ENCODE measurements around the gene TXNDC8.
"Not testable (repeated sequence)": the region's sequence is repeated elsewhere in the genome, so short reads cannot be mapped to it uniquely, and the experiment has no call there.

The TXNDC8 gene

DNA sequence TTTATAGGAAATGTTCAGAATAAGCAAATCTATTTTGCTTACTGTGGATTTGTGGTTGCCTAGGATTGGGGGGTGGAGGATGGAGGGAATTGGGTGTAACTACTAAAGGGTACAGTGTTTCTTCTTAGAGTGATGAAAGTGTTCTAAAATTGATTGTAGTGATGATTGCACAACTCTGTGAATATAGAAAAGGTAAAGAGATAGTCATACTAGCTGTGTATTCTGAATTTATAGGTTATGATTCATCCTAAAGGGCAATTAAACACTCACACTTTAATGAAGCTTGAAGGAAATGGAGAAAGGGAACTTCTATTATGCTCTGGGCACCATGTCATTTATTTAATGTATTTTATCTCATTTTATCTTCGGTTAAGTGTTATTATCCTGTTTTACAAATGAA, 9.9 kb downstream of the TXNDC8 start:
- no peak for DNase-seq (ENCODE audit: low read depth)

DNA sequence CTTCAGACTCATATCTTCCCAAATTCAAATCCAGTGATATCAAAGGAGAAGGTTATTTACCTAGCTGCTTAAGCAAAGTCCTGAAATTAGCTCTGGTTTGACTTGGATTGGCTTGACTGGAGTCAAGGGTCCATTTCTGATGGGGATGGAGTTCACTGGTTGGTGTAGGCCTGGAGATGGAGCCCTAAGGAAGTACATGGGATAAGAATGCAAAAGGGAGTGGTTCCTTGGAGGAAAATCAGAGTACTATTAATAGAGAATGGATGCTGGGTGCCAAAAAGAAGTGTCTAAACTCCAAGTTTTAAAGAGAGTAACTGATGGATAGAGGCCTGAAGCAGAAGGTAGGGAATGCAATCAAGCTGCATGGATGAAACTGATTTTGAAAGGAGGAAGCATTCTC, 13.8 kb downstream of the TXNDC8 start:
- DNase-seq (ENCODE audit: low read depth) = no peak

- no peak for DNase-seq (ENCODE audit: low read depth)
These were observed 16.8 kb downstream of the TXNDC8 start for GRCh38 chr9:110320651-110321445.

GRCh38 chr9:110319781-110320492, 17.7 kb downstream of the TXNDC8 start:
- DNase-seq (ENCODE audit: low read depth) = no peak

GRCh38 chr9:110317911-110318310, 19.8 kb downstream of the TXNDC8 start:
- DNase-seq (ENCODE audit: low read depth) = no peak

GRCh38 chr9:110316261-110317075, 21.2 kb downstream of the TXNDC8 start:
- no peak for DNase-seq (ENCODE audit: low read depth)

- DNase-seq (ENCODE audit: low read depth) = not testable (repeated sequence)
These were observed 25.7 kb downstream of the TXNDC8 start for GRCh38 chr9:110311978-110312377.

GRCh38 chr9:110309681-110310080, 28.0 kb downstream of the TXNDC8 start:
- DNase-seq (ENCODE audit: low read depth) = no peak

DNA sequence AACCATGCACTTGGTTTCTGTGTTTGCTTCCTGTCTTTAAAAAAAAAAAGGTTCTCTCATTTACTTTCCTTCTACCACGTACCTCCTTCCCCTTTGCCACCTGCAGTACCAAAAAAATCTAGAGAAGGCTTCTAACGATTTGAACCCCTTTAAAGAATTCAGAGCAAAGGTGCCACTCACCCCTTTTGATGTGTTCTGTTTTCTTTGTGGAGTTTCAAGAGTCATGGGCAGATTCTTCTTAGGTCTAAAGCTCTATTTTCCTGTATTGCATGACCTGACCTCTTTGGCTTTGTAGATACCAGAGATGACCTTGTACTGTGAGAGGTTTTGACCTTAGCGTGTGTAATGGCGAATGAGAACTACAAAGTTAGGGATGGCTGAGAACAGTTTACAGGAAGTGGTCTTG, 29.0 kb downstream of the TXNDC8 start:
- no peak for DNase-seq (ENCODE audit: low read depth)

GRCh38 chr9:110307191-110307590, 30.5 kb downstream of the TXNDC8 start:
- DNase-seq (ENCODE audit: low read depth) = no peak

DNA sequence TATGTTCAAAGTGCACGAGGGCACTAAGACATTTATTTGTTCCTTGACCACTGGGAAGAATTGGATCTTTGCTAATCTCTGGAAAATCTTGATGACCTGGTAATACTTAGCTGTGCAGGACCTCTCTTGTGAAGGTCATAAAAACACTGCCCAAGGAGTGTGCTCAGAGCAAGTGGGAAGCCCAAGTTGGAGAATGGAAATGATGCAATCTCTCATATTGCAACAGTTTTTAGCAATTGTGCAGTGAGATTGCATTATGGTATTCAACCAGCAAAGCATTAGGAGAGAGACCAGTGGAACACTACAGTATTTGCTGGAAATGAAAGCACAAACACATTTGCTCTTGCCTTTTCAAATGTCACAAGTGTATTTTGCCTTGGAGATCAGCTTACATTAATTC, 34.5 kb downstream of the TXNDC8 start:
- peak; percentile 25 for DNase-seq (ENCODE audit: low read depth)

DNA sequence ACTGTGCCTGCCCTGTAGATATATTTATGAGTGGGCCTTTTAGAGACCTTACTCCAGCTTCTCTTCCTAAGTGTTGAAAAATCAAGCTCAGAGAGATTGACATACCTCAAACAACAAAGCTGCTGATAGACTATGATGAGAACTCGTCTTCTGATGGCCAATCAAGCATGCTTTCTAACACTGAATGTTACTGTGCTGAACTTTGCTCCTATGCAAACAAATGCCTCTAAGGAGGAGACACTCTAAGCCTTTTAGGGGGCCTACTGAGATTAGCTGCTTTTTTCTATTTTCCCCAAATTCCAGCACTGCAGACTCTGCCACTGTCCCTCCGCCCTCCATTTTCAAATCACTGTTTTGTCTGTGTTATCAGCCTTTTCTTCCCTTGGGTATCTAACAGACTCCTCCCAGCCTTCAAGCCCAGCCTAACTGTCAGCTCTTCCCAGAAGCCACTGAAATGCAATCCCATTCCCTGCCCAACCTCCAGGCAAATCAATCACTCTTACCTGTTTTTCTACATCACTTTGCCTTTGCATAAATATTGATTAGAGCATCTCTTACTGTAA, 39.5 kb downstream of the TXNDC8 start:
- no peak for DNase-seq (ENCODE audit: low read depth)

GRCh38 chr9:110293248-110293647, 44.4 kb downstream of the TXNDC8 start:
- DNase-seq (ENCODE audit: low read depth) = no peak

- no peak for DNase-seq (ENCODE audit: low read depth)
These were observed 45.6 kb downstream of the TXNDC8 start for GRCh38 chr9:110291921-110292557.

GRCh38 chr9:110290001-110290400, 47.7 kb downstream of the TXNDC8 start:
- no peak for DNase-seq (ENCODE audit: low read depth)

GRCh38 chr9:110288503-110288902, 49.2 kb downstream of the TXNDC8 start:
- no peak for DNase-seq (ENCODE audit: low read depth)

DNA sequence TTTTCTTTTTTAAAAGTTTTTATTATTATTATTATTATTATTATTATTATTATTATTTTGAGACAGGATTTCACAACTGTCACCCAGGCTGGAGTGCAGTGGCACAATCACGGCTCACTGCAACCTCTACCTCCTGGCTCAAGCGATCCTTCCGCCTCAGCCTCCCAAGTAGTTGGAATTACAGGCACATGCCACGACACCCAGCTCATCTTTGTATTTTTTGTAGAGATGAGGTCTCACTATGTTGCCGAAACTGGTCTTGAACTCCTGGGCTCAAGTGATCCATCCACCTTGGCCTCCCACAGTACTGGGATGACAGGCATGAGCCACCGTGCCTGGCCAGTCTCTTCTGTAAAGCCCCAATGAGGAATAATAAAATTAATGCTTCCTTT, 50.4 kb downstream of the TXNDC8 start:
- no peak for DNase-seq (ENCODE audit: low read depth)

GRCh38 chr9:110284211-110284844, 53.3 kb downstream of the TXNDC8 start:
- DNase-seq (ENCODE audit: low read depth) = no peak

- no peak for DNase-seq (ENCODE audit: low read depth)
These were observed 53.9 kb downstream of the TXNDC8 start for GRCh38 chr9:110283751-110284150.

- DNase-seq (ENCODE audit: low read depth) = no peak
These were observed 55.0 kb downstream of the TXNDC8 start for GRCh38 chr9:110282739-110283081.

DNA sequence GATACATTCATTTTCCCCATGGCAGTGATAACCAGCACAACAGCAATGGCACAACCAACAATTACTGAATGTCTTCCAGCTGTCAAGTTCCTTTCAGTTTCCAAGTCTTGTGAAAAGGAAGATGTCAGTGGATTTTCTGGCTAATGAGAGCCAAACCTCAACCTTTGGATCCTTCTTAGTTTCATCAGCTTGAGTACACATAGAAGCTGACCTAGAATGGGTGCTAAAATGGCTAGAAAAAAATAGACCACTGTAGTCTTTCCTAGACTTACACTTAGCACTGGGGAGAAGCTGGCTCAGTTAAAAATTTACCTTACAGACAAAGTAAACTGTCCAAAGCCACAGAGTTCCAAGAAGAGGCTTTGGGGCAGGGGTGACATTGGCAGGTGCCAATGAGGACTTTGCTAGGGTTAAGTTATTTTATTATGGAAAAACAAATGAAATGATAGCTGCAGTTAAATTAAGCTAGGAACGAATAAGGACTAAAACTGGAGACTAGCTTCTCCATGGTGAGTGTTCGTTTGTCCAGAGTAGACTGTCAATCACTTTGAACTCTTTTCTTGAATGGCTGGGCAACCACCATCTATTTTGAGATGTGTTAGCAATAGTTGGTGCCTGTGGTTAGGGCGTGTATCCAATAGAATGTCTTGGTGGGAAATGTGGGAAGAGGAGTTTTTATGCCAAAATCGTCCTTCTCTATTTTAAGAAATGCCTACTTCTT, 55.5 kb downstream of the TXNDC8 start:
- no peak for DNase-seq (ENCODE audit: low read depth)
